OCI-LY3 (cell line): ENCODE measurements around the gene CCDC175.

ENCODE experiments used
- CTCF ChIP-seq: fragments of 200-600, 300-600 bp; sonication (generic); IDR thresholded peaks from 2 replicates; pipeline ENCODE4 v1.5.1; 2014; ENCODE audit warnings: antibody characterized with exemption, low read length, low read depth
- EZH2phosphoT487 ChIP-seq: fragments of 200-600 bp; shearing (Covaris generic); IDR thresholded peaks from 2 replicates; pipeline ENCODE4 v1.6.1; 2018; ENCODE audit warnings: antibody characterized with exemption, mixed run types, low read depth

- no peak for TF ChIP-seq CTCF
- TF ChIP-seq EZH2phosphoT487, result no peak
Measured at GRCh38 chr14:59520224-59520623, 56.4 kb downstream of the CCDC175 start.
